Activated CD4-positive, CD25-positive, alpha-beta regulatory T cell treated with anti-CD3 and anti-CD28 coated beads, Interleukin-2, amount 50 U/mL, for 72 hours (primary cell): Measurements from ENCODE around the gene WBP1L.
"Not testable (repeated sequence)": the region's sequence is repeated elsewhere in the genome, so short reads cannot be mapped to it uniquely, and the experiment has no call there.

Experiments used
- DNase-seq: peaks from one replicate; pipeline ENCODE4 v3.0.0; 2021

The WBP1L gene

GRCh38 chr10:102850025-102850518 lies 106.3 kb downstream of the WBP1L start:
- DNase-seq, result no peak

DNA sequence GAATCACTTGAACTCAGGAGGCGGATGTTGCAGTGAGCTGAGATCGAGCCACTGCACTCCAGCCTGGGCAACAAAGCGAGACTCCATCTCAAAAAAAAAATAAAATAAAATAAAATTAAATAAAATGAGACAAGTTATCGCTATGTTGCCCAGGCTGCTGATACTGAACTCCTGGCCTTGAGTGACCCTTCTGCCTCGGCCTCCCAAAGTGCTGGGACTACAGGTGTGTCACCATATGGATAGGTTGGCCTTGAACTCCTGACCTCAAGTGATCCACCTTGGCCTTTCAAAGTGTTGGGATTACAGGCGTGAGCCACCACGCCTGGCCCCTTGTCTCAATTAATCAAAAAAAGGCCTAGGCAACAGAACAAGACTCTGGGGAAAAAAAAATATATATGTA lies 109.5 kb downstream of the WBP1L start:
- DNase-seq, result not testable (repeated sequence)

DNA sequence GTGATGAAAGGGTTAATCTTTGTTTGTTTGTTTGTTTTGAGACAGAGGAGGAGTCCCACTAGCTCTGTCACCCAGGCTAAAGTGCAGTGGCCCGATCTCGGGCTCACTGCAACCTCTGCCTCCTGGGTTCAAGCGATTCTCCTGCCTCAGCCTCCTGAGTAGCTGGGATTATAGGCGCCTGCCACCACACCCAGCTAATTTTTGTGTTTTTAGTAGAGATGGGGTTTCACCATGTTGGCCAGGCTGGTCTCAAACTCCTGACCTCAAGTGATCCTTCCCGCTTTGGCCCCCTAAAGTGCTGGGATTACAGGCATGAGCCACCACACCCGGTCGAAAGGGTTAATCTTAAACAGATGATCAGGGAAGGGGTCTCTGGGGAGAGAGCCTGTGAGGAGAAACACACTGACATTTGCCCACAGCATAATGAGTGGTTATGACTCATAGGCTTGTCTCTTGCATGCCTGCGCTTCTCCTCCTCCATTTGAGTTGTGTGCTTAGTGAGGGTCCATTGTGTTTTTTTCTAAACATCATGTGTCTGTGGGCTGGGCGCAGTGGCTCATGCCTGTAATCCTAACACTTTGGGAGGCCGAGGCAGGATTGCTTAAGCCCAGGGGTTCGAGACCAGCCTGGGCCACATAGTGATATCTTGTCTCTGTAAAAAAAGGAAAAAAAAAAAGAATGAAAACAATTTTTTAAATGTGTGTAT lies 112.1 kb downstream of the WBP1L start:
- DNase-seq, result not testable (repeated sequence)

DNA sequence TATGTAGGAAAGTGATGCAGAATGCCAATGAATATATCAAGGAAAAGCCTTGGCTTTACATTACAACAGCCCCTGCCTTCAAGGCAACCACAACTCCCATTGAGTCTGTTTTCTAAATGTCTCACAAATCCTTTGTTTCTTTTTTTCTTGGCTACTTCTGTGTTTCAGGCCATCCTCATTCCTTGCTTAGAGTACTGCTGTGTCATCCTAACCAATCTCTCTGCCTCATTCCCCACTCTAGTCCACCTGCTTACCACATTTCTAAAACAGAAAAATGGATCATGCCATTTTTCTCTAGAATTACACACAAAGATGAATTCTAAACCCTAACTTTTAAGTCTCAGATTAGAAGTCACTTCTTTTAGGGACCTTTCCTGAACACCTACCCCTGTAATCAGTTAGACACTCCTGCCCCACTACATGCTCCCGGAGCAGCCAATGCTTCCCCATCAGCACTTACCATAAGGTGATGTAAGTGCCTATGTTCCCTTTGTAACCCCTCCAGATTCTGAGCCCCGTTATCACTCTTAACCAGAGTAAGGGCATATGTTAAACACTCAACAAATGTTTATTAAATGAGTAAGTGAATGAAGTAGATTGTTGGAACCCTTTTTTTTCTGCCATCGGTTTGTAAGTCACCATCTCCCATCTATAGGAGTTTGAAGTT lies 113.1 kb downstream of the WBP1L start:
- DNase-seq, result no peak

DNA sequence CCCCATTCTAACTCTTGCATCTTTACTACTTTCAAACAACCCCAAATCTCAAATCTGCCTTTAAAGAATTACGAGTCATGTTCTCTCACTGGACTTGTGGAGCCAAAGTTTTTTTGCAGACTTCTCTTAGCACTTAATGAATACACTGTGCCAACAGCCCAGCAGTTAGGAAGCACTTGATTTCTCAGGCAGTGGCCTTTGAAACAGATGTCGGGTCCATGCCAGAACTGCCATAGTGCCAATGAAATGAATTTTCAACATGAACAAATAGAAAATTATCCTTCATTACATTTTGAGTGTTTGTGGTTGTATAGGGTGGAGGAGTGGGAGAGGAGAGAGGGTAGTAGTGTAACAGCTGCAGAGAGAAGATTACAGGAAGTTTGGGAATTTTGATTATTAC lies 116.2 kb downstream of the WBP1L start:
- no peak for DNase-seq

- DNase-seq, result no peak
Measured at GRCh38 chr10:102863660-102864059, 119.9 kb downstream of the WBP1L start.

DNA sequence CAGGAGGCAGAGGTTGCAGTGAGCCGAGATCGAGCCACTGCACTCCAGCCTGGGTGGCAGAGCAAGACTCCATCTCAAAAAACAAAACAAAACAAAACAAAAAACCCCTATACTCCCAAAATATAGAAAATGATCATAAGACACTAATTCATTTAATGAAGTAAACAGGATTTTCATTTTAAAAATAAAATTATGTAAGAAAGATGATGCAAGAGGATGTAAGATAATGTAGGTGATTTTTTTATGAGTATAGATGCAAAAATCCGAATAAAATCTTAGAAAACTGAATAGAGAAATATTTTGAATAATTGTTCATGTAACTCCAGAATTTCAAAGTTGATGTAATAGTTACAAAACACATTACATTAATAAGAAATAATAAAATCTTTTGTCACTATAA lies 121.9 kb downstream of the WBP1L start:
- no peak for DNase-seq
